ENCODE data around the gene ZDHHC14. TPM values are rescaled to one million over a fixed set of nuclear protein-coding genes. Genes with fewer than 3 reads are reported as not detected.

Gene ZDHHC14
- total RNA-seq, 4 donors from 2014 or later, result 9.1 to 20.6 (median 12.5) TPM

DNA sequence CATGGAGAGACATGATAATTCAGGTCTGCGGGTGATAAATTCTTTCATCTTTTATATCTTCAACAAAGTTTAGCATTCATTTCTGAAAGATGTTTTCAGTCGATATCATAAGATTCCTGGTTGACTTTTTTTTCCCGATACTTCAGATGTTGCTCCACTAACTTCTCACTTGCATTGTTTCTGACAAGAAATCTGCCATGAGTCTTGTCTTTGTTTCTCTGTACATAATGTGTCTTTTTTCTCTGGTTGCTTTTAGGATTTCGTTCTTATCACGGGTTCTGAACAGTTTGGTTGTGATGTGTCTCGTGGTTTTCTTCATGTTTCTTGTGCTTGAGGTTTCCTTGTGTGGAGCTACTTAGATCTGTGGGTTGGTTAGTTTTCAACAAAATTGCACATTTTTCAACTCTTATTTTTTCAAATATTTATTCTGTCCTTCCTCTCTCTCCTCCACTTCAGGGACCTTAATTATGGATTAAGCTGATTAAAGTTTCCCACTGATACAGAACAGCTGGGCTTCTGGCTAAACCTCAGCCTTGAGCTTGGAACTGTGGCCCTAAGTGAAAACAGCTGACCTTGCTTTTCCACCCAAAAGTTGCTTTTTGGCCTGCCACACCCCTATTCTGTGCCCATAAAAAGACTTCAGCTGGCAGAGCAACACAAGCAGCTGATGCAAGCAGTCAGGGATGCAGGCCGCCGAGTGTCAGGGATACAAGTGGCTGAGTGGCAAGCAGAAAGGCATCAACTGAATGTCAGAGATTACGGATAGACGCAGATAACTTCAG lies 344.2 kb downstream of the ZDHHC14 start:
- H3K36me3 ChIP-seq, result no peaks in the 10 kb centered on the region
- no peak for DNase-seq
- TF ChIP-seq, protein P1, sequence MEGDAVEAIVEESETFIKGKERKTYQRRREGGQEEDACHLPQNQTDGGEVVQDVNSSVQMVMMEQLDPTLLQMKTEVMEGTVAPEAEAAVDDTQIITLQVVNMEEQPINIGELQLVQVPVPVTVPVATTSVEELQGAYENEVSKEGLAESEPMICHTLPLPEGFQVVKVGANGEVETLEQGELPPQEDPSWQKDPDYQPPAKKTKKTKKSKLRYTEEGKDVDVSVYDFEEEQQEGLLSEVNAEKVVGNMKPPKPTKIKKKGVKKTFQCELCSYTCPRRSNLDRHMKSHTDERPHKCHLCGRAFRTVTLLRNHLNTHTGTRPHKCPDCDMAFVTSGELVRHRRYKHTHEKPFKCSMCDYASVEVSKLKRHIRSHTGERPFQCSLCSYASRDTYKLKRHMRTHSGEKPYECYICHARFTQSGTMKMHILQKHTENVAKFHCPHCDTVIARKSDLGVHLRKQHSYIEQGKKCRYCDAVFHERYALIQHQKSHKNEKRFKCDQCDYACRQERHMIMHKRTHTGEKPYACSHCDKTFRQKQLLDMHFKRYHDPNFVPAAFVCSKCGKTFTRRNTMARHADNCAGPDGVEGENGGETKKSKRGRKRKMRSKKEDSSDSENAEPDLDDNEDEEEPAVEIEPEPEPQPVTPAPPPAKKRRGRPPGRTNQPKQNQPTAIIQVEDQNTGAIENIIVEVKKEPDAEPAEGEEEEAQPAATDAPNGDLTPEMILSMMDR (IDR thresholded peaks at IDR 0.05), result no peak
- TF ChIP-seq POLR2A (IDR thresholded peaks at IDR 0.05), result no peak
- H3K9me3 ChIP-seq, result no peaks in the 10 kb centered on the region
- no peak overlapping the region for H3K4me3 ChIP-seq
- no peaks in the 10 kb centered on the region for H3K4me1 ChIP-seq
- H3K27ac ChIP-seq, result no peak overlapping the region
- H3K27me3 ChIP-seq, result no peaks in the 10 kb centered on the region

DNA sequence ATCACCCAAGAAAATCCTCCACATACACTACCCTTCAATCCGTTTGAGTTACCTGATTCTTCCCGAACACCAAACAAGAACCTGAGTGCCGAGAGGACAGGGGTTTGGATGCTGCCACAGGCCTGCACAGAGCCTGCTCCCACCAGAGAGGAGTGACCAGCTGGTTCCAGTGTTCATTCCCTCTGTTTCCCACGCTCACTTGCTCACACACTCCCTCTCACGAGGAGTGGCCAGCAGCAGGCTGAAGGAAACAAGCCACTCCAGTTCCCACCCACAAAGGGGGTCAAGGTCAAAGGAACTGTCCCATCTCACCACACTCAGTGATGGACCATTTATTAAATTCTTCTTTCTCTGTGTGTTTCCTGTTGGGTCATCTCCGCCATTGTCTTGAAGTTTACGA lies 344.8 kb downstream of the ZDHHC14 start:
- no peak overlapping the region for H3K27ac ChIP-seq

DNA sequence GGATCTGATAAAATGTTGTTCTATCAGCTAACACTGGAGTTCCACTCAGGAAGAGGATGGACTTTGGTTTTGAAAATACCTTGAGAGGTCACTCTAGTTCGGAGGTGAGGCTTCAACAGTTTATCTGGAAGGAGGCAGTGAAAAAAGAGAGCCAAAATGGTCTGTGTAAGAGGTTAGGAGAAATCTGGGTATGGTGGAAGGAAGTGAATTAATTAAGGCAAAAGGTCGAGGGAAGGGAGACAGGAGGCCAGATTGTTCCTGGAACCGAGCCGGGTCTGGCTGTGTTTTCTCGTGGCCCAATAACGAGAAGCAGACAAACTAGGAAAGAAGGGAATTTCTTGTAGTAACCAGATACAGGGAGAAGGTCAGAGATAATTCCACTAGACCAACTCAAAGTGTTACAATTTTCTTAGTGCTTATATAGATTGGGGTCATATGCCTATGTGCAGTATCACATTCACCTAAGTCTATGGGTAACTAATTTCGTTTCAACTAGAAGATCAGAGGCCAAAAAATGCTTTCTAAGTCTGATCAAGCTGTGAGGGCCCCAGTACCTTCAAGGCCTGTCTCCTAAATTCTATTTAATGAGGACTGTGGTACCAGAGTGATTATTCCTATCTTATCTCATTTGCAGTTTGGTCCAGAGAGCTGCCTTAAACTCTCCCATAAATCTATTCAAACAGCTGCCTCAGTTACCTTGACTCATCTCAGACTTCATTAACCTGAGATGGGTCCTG lies 346.1 kb downstream of the ZDHHC14 start:
- Histone ChIP-seq H3K9me3 (no peaks in the 10 kb centered on the region), H3K4me1 (no peaks in the 10 kb centered on the region), H3K27ac (no peak overlapping the region), H3K27me3 (no peaks in the 10 kb centered on the region), H3K36me3 (no peaks in the 10 kb centered on the region), H3K4me3 (no peak overlapping the region)
- no peak for DNase-seq
- TF ChIP-seq POLR2A (IDR thresholded peaks at IDR 0.05), result no peak
- TF ChIP-seq, protein P1 (IDR thresholded peaks at IDR 0.05), result no peak

More for the DNA sequence above, 344.8 kb downstream of the ZDHHC14 start:
- no peak overlapping the region for H3K4me3 ChIP-seq
- no peak for DNase-seq
- no peaks in the 10 kb centered on the region for H3K36me3 ChIP-seq
- no peaks in the 10 kb centered on the region for H3K9me3 ChIP-seq
- TF ChIP-seq, protein P1 (IDR thresholded peaks at IDR 0.05), result no peak
- TF ChIP-seq POLR2A (IDR thresholded peaks at IDR 0.05), result no peak
- no peaks in the 10 kb centered on the region for H3K27me3 ChIP-seq
- no peaks in the 10 kb centered on the region for H3K4me1 ChIP-seq

Small RNA genes within 50 kb of the gene (small RNA-seq; reads per million reads assigned to genes)
- 0 reads per million in 2 donors for gene MIR3692

Other genes starting within 250 kb of the ZDHHC14 start
- gene TMEM242, start 57.7 kb upstream of the ZDHHC14 start, total RNA-seq, result 1 to 10 TPM; 3.3 to 9.4 (median 4.9) TPM

All from Peyer's patch (tissue), 4 donors.